ENCODE measurements around the gene PSMD8. TPM values are rescaled to one million over a fixed set of nuclear protein-coding genes. Genes with fewer than 3 reads are reported as not detected.
"Not testable (repeated sequence)": the region's sequence is repeated elsewhere in the genome, so short reads cannot be mapped to it uniquely, and the experiment has no call there.

Gene PSMD8
- total RNA-seq, 1 donor from 2014 or later: 102 TPM

DNA sequence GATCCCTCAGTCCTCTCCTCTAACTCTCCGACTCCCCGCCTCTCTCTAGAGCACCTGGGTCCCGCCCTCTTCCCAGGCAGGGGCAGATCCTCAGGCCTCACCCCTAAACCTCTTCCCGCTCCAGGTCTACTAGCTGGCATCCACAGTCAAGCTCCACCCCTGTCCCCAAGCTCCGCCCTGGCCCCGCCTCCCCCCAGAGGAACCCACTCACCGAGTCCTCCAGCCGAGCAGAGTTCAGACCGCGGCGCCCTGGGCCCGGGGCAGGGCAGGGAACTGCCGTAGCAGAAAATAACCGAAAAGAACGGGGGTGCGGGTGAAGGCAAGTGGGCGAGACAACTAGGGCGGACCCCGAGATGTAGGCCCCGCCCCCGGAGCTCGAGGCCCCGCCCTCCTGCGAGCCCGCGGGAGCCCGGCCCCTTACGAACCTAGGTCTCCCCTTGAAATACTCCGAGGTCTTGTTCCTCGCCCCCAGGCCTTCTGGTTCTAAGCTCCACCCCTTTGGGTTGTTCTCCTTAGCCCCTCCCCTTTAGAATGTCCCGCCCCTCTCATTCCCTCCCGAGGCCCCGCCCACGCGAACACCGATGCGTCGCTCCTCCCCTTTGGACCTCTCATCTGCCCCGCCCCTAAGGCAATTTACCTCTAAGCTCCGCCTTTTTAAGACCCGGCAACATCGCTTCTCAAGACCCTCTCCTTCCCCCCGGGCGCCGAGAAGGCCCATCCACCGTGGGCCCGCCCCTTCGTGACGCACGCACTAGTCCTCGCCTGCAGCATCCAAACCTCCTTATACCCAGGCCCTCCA is 13.4 kb downstream of the PSMD8 start, which contains the start of gene GGN:
Gene GGN, minus strand, starts transcription at position 485 of the 799 bp plus-strand sequence. CDS start 773 bp downstream, outside the sequence.
- peak; percentile 69 for DNase-seq

- no peak for DNase-seq
Measured at GRCh38 chr19:38388349-38389100, 14.2 kb downstream of the PSMD8 start, which contains the start of gene SPRED3. Gene SPRED3 (plus strand): TSS chr19:38388697. CDS start chr19:38390303, 1,606 bp downstream.

DNA sequence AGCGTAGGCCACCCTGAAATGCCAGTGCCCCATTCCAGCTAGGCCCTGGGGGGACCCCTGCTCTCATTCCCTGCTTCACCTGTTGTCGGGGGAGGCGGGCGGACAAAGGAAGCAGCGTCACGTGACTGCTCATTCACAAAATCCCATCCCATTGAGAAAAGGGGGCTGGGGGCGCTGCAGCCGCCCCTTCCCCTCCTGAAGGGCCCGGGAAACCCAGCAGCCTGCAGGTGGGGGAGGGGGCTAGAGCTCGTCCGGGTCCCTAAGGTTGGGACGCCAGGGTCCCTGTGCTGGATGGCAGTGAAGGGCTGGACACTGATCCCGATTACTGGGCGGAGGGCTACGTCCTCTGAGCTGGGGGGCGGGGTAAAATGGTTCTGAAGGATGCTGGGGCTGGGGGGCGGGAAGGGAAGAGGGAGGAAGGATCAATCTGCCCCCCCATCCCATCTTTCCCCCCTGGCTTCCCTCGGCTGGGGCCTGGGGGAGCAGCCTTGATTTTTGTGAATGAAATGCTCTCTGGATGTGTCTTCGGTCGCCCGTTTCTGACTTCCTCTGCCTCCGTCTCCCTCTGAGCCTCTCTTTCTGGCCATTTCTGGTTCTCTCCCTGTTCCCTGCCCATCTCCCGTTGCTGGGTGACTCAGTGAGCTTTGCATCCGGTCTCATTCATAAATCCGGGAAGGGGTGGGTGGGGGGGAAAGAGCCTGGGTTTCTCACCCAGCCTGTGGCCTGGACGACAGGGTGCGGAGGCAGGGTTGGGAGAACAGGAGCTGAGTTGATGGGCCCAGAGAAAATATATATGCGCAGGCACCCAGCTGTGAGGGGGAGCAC is 14.9 kb downstream of the PSMD8 start:
- peak; percentile 30 for DNase-seq

- DNase-seq: no peak
Measured at GRCh38 chr19:38389957-38390924, 15.9 kb downstream of the PSMD8 start.

GRCh38 chr19:38391911-38392464 is 17.6 kb downstream of the PSMD8 start:
- DNase-seq: no peak

DNA sequence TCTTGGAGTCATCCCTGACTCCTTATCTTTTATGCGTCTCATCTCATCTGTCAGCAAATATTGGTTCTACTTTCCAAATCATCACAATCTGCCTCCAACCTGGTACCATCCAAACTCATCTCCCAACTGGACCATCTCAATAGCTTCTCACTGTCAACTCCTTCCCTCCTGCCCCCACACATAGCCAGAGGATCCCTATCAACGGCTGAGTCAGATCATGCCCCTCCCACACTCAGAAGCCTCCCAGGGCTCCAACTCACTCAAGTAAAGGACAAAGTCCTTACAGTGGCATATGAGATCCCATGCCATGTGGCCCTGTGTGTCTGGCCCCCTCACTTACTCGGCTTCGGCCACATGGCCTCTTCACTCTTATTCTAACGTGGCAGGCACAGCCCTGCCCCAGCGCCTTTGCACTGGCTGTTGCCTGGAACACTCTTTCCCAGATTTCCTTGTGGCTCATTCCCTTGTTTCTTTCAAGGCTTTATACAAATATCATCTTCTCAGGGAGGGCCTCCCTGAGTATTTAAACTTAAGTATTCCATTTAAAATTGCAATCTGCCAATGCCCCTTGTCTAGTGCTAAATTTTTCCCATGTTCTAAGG is 18.4 kb downstream of the PSMD8 start:
- no peak for DNase-seq

- DNase-seq: no peak
Measured at GRCh38 chr19:38394488-38394887, 20.1 kb downstream of the PSMD8 start.

DNA sequence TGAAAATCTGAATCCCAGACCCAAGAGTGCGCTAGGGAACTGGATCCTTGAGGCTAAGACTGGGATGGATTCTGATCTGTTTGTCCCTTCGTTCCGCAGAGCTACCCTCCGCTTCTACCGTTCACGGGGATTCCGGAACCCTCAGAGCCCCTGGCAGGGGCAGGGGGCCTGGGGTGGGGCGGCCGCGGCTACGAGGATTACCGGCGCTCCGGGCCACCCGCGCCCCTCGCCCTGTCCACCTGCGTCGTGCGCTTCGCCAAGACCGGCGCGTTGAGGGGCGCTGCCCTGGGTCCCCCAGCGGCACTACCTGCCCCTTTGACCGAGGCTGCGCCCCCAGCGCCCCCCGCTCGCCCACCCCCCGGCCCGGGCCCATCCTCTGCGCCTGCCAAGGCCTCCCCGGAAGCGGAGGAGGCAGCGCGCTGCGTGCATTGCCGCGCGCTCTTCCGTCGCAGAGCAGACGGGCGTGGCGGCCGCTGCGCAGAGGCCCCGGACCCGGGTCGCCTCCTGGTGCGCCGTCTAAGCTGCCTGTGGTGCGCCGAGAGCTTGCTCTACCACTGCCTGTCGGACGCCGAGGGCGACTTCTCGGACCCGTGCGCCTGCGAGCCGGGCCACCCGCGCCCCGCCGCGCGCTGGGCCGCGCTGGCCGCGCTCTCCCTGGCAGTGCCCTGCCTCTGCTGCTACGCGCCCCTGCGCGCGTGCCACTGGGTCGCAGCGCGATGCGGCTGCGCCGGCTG is 21.2 kb downstream of the PSMD8 start:
- no peak for DNase-seq

DNA sequence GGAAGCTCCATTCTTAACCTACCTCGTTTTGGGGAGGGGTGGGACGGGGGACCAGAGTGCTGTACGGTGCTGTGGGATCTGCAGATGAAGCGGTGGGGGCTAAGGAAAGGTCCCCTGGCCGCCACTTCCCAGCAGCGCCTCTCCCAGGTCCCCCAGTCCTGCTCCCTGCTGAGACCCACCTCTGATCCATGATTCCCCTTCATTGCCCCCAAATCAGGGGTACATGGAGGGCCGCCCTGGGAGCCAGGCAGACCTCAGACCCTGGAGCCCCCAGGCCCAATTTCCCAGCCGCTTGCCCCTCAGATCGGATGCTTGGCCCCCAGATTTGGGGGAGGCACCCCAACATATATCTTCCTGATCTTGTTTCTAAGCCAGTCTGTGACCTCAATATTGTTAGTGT is 24.7 kb downstream of the PSMD8 start:
- DNase-seq: no peak

DNA sequence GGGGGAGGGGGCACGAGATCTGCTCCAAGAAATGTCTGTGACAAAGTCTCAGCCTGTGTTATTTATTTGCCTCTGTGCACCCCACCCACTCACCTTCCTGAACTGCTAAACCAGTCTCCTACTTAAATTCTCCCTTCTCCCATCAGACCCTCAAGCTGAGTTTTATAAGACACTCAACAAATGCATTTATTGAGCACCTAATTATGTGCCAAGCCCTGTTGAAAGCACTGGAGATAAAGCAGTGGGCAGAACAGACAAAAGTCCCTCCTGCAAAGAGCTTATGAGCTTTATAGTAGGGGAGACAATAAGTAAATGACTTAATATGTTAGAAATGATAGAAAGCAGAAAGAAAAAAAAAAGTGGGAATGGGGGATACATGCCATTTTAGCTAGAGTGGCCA is 25.2 kb downstream of the PSMD8 start:
- no peak for DNase-seq

- DNase-seq: no peak
Measured at GRCh38 chr19:38400361-38400760, 26.0 kb downstream of the PSMD8 start.

GRCh38 chr19:38401148-38401547 is 26.8 kb downstream of the PSMD8 start:
- no peak for DNase-seq

- no peak for DNase-seq
Measured at GRCh38 chr19:38402623-38402966, 28.2 kb downstream of the PSMD8 start.

- DNase-seq: peak; percentile 97
Measured at GRCh38 chr19:38402967-38403674, 28.8 kb downstream of the PSMD8 start, which contains the start of gene FAM98C. Gene FAM98C (plus strand): TSS chr19:38403093. CDS start chr19:38403154, 61 bp downstream.

DNA sequence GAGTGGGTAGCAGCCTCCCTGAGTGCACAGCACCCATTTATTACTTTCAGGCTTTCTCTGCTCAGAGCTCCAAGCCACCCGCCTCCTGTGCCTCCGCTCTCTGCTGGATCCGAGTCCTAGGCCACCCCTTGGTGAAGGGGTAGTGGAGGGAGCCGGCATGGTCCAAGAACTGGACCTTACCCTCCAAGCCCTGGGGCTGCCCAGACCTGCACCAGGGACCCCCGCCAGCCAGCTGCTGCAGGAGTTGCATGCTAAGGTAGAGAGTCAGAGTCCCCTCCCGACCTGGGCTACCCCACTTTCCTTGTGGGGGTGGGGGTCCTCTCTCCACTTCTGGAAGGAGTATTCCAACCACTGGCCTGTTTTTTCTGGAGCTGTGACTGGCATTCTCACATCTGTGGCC is 30.5 kb downstream of the PSMD8 start:
- no peak for DNase-seq

DNA sequence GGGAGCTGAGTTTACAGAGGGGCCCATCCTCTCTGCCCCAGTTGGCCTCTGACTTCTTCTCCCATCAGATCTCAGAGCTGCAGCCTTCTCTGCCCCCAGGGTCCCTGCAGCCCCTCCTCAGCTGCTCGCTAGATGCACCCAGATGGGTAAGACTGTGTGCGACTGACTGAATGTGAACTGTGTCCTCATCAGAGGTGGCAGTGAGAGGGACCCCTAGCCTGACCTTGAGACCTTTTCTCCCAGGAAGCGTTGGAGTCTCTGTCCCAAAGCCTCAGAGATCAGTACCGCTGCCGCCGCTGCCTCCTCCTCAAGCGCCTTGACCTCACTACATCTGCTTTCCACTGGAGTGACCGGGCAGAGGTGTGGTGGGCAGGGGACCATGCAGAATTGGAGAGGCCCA is 30.9 kb downstream of the PSMD8 start:
- DNase-seq: no peak

- DNase-seq: no peak
Measured at GRCh38 chr19:38409631-38410133, 35.3 kb downstream of the PSMD8 start.

DNA sequence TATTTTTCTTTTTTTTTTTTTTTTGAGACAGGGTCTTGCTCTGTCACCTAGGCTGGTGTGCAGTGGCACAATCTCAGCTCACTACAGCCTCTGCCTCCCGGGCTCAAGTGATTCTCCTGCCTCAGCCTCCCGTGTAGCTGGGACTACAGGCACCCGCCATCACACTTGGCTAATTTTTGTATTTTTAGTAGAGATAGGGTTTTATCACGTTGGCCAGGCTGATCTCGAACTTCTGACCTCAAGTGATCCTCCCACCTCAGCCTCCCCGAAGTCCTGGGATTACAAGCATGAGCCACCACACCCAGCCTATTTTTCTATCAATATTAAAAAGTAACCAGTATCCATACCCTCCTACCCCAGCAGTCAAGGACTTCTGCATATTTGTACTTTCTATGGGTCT is 36.0 kb downstream of the PSMD8 start:
- DNase-seq: not testable (repeated sequence)

Data from occipital lobe (tissue), 2 donors.